GM12873 (cell line): ENCODE data around the gene SBF2.

Source experiments
- CTCF ChIP-seq: IDR thresholded peaks from 2 replicates; pipeline ENCODE4 v1.5.1; 2012; ENCODE audit warnings: low read depth, mild to moderate bottlenecking, moderate library complexity, low read length, control low read depth; ENCODE audit not compliant: insufficient read depth; ENCODE audit errors: missing control alignments

SBF2 gene

DNA sequence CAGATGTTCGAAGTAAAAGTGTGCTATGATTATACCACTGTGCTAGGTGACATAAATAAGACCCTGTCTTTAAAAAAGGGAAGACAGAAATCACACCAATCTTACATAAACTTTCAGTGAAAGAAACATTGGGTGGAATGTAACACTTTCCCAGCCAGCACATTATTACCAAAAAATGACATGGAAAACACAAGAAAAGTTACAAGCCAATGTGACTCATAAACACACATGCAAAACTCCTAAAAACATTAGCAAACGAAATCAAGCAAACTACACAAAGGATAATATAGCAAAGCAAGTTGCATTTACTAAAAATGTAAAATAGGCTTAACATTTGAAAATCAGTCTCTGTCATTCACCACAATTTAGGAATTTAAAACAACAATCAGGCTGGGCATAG lies 47.0 kb downstream of the SBF2 start:
- TF ChIP-seq CTCF: no peak

DNA sequence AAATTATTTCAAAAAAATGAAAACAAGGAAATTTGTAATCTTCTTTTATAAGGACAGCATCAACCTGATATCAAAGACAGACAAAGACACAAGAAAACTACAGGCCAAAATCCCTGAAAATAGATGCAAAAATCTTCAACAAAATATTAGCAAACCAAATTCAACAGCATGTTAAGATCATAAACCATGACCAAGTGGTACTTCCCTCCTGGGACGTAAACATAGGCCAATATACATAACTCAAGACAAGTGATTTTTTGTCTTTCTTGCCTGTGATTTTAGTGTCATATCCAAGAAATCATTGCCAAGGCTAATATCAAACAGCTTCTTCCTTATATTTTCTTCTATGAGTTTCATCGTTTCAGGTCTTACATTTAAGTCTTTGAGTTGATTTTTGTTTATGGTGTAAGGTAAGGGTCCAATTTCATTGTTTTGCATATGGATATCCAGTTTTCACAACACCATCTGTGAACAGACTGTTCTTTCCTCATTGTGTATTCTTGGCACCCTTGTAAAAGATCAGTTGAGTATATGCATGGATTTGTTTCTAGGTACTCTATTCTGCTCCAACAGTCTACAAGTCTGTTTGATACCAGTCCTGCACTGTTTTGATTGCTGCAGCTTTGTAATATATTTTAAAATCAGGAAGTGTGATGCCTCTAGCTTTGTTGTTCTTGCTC lies 50.0 kb downstream of the SBF2 start:
- TF ChIP-seq CTCF: no peak

DNA sequence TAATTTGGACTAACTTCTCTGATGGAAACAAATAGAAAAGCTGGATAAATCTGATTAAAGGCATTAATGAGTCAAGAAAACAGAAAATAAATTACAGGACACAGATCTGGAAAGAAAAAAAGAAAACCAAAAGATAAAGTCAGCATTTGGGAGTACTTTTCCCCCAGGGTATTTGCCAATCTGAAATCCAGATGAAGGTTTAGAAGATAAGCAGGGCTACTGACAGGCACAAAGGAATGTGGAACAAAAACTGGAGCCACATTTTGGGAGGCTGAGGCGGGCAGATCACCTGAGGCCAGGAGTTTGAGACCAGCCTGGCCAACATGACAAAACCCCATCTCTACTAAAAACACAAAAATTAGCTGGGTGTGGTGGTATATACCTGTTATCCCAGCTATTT lies 57.2 kb downstream of the SBF2 start:
- TF ChIP-seq CTCF: no peak

DNA sequence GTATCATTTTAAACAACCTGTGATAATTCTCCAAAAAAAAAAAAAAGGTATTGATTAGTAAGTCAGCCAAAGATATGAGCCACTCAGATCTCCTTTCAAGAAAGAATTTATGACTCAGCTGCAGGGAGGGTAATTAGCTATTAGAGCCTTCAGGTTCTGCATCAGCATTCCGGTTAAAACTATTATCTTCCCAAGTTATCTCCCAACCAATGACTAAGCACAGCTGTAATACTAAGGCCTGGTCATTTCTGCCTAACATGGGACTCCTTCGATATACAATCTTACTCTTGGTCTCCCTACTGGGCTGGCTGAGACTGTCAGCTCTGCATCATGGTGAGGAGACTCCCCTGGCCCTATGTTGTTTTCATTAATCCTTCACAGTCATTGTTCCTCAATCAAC lies 60.4 kb downstream of the SBF2 start:
- no peak for TF ChIP-seq CTCF

DNA sequence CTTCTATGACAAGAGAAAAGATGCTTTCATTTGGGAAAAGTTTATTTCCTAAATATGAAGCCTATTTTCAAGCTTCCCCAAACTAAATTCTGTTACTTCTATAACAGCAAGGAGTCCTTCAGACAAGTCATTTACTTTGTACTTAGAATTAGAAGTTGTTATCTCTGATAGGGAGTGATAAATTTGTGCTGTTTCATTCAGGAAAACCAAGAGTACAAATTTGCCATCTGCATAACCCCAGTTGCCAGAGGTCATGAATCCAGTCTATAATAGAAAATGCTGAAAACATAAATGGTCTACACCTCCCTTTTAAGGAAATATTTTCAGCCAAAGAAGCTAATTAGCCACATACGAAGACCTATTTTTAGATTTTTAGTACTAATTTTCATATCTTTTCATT lies 61.3 kb downstream of the SBF2 start:
- no peak for TF ChIP-seq CTCF

DNA sequence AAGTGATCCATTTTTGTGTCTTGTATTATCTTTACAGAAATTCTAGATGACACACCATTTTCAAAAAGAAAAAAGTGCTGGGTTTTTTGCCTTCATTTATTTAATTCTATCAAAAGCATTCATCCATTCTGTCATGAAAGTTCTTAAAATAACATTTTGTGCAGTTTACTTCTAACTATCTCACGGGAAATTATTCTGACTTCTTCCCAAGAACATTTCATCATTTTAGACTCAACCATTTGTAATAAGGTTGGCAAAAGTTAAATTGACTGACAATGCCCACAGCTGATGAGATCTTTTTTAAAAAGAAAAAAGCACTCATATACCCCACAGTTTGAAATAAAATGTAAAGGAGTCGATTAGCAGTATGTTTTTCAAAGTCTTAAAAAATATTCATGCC lies 68.5 kb downstream of the SBF2 start:
- no peak for TF ChIP-seq CTCF

DNA sequence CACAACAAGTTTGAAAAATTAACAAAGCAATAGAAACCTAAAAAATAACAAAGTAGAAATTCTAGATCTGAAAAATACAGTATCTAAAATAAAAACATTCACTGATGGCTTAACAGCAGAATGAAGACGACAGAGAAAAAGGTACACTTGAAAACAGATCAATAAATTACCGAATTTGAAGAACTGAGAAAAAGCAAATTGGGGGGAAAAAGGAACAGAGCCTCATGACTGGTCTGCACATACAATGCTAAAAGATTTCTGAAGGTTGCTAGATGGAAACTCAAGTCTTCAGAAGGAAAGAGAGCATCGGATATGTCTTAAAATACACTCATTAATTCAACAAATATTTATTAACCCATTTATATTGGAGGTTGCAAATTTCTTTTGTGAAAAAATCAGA lies 71.6 kb downstream of the SBF2 start:
- no peak for TF ChIP-seq CTCF

DNA sequence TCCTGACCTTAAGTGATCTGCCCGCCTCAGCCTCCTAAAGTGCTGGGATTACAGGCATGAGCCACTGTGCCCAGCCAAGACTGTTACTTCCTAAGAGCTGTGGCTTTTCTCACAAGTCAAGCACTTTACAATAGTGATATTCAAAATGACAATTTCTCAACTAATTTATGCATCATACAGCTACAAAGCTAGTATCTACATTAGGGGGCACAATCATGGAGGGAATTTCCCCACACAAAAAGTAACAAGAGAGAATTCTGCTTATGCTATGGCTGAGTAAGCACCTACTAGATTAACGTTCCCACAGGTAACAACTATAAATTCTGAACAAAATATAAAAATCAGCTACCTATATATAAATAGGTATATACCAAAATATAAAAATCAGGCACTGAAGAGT lies 72.7 kb downstream of the SBF2 start:
- no peak for TF ChIP-seq CTCF
